Prostate gland (tissue), 2 donors: ENCODE measurements around the gene CAPZB. TPM values are rescaled to one million over a fixed set of nuclear protein-coding genes. Genes with fewer than 3 reads are reported as not detected.

Experiments
- DNase-seq: peaks from one replicate; pipeline ENCODE4 v3.0.0-alpha.2; 2019; ENCODE audit warnings: low spot score
- H3K27ac ChIP-seq, 2 donors: fragments of 200-600 bp; sonication (generic); 2 replicates each; pipeline ENCODE4 v1.5.1; 2017 to 2019
- H3K27me3 ChIP-seq: fragments of 200-600 bp; sonication (generic); replicated peaks from 2 replicates; pipeline ENCODE4 v1.5.1; 2019; ENCODE audit not compliant: insufficient read depth
- H3K36me3 ChIP-seq, 2 donors: fragments of 200-600 bp; sonication (generic); 1 replicate in 1 of 2; 2 replicates in 1 of 2; pipeline versions ENCODE4 v1.5.1 to v1.8.1; 2017 to 2019
- H3K4me1 ChIP-seq: fragments of 200-600 bp; sonication (generic); replicated peaks from 2 replicates; pipeline ENCODE4 v1.5.1; 2019
- H3K4me3 ChIP-seq, 2 donors: fragments of 200-600 bp; sonication (generic); 2 replicates each; pipeline ENCODE4 v1.5.1; 2017 to 2019
- H3K9me3 ChIP-seq: fragments of 200-600 bp; sonication (generic); 2 replicates; pipeline ENCODE4 v1.5.1; 2017
- POLR2A ChIP-seq: fragments of 450-650 bp; IDR thresholded peaks from one replicate; pipeline ENCODE4 v1.6.1; 2016; ENCODE audit warnings: antibody characterized with exemption, mild to moderate bottlenecking
- POLR2AphosphoS5 ChIP-seq: sonication (generic); formaldehyde crosslinking; IDR thresholded peaks from one replicate; pipeline ENCODE4 v1.6.1; 2017; ENCODE audit warnings: antibody characterized with exemption
- WGBS: methylation state at CpG from one replicate; pipeline ENCODE4 v1.1.5; 2018; 5-methylcytosine and 5-hydroxymethylcytosine counted together
- intact Hi-C: fragments of 100-400 bp; cut with DNase I; formaldehyde crosslinking; loops from one replicate; pipeline ENCODE4 v1.14.2; 2022
- total RNA-seq, 2 donors: library from RNA; depleted of rRNA; stranded (reverse); fragments of >200 nt; gene quantifications; one replicate each; pipeline ENCODE4 v1.1.0, GENCODE V29; 2016
- TF ChIP-seq, protein P1 (sequence below), 4 experiments: fragments of 200-600 bp in 2 of 4; fragments of 450-650 bp in 2 of 4; sonication (generic) in 2 of 4; IDR thresholded peaks; 1 replicate in 3 of 4; 2 replicates in 1 of 4; pipeline ENCODE4 v1.5.1; 2016 to 2019; ENCODE audit warnings: antibody characterized with exemption in 4 of 4, mild to moderate bottlenecking in 2 of 4, moderate library complexity in 2 of 4

Gene CAPZB
- total RNA-seq, 2 donors from 2014 or later: 139 to 150 TPM

- TF ChIP-seq, protein P1, sequence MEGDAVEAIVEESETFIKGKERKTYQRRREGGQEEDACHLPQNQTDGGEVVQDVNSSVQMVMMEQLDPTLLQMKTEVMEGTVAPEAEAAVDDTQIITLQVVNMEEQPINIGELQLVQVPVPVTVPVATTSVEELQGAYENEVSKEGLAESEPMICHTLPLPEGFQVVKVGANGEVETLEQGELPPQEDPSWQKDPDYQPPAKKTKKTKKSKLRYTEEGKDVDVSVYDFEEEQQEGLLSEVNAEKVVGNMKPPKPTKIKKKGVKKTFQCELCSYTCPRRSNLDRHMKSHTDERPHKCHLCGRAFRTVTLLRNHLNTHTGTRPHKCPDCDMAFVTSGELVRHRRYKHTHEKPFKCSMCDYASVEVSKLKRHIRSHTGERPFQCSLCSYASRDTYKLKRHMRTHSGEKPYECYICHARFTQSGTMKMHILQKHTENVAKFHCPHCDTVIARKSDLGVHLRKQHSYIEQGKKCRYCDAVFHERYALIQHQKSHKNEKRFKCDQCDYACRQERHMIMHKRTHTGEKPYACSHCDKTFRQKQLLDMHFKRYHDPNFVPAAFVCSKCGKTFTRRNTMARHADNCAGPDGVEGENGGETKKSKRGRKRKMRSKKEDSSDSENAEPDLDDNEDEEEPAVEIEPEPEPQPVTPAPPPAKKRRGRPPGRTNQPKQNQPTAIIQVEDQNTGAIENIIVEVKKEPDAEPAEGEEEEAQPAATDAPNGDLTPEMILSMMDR (IDR thresholded peaks at IDR 0.05): no peak
- TF ChIP-seq POLR2AphosphoS5: no peak
- no peak for TF ChIP-seq POLR2A
- Histone ChIP-seq H3K4me3 (no peak overlapping the region), H3K27me3 (no peaks in the 10 kb centered on the region), H3K27ac (no peak overlapping the region), H3K4me1 (no peaks in the 10 kb centered on the region), H3K36me3 (peaks cover 0 to 6% of the 10 kb centered on the region in 2 donors), H3K9me3 (no peaks in the 10 kb centered on the region)
- 95% methylated on average over 5 of the region's 5 CpGs for WGBS
- intact Hi-C loops: no loop called here
- DNase-seq: no peak
Measured at GRCh38 chr1:19329611-19330010, 155.7 kb downstream of the CAPZB start.

GRCh38 chr1:19329188-19329587 lies 156.2 kb downstream of the CAPZB start:
- intact Hi-C loops: no loop called here
- TF ChIP-seq, protein P1 (IDR thresholded peaks at IDR 0.05): no peak
- TF ChIP-seq POLR2AphosphoS5: no peak
- no peak for TF ChIP-seq POLR2A
- peaks cover 0 to 7% of the 10 kb centered on the region in 2 donors for H3K36me3 ChIP-seq

DNA sequence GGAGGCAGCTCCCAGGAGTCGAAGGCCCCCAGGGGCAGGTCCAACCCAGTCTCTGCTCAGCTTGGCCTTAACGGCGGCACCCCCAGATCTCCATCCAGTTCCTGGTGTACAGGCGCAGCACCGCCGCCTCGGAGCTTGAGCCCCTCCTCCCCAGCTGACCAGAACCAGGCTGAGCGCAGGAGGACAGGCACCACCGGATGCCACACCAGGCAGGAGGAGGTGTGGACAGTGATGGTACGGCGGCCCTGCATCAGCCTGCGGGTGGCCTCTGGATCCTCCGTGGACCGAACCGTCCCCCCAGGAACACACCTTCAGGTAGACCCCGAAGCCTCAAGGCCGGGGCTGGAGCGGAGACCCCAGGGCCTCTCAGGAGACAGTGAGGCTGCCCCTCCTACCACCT lies 156.9 kb downstream of the CAPZB start:
- H3K27me3 ChIP-seq: no peaks in the 10 kb centered on the region
- H3K4me3 ChIP-seq: no peak overlapping the region
- 92% methylated on average over 15 of the region's 18 CpGs for WGBS
- intact Hi-C loops: no loop called here
- TF ChIP-seq, protein P1 (IDR thresholded peaks at IDR 0.05): no peak
- TF ChIP-seq POLR2AphosphoS5: no peak
- TF ChIP-seq POLR2A: no peak
- H3K36me3 ChIP-seq: peaks cover 0 to 7% of the 10 kb centered on the region in 2 donors
- no peak for DNase-seq
- no peaks in the 10 kb centered on the region for H3K9me3 ChIP-seq
- H3K4me1 ChIP-seq: no peaks in the 10 kb centered on the region
- no peak overlapping the region for H3K27ac ChIP-seq

More at GRCh38 chr1:19329188-19329587, 156.2 kb downstream of the CAPZB start:
- no peaks in the 10 kb centered on the region for H3K27me3 ChIP-seq
- no peaks in the 10 kb centered on the region for H3K9me3 ChIP-seq
- H3K4me1 ChIP-seq: no peaks in the 10 kb centered on the region
- WGBS: 87% methylated on average over 13 of the region's 13 CpGs
- DNase-seq: no peak
- no peak overlapping the region for H3K4me3 ChIP-seq
- no peak overlapping the region for H3K27ac ChIP-seq

GRCh38 chr1:19327736-19328135 lies 157.6 kb downstream of the CAPZB start:
- H3K27me3 ChIP-seq: no peaks in the 10 kb centered on the region
- no peak overlapping the region for H3K27ac ChIP-seq
- H3K9me3 ChIP-seq: no peaks in the 10 kb centered on the region
- intact Hi-C loops: no loop called here
- H3K36me3 ChIP-seq: peaks cover 0 to 7% of the 10 kb centered on the region in 2 donors
- 80% methylated on average over 9 of the region's 9 CpGs for WGBS
- no peak overlapping the region for H3K4me3 ChIP-seq
- no peaks in the 10 kb centered on the region for H3K4me1 ChIP-seq
- no peak for DNase-seq
- TF ChIP-seq POLR2A (no peak), POLR2AphosphoS5 (no peak)
- TF ChIP-seq, protein P1 (IDR thresholded peaks at IDR 0.05): no peak

GRCh38 chr1:19327301-19327700 lies 158.0 kb downstream of the CAPZB start:
- TF ChIP-seq POLR2A: no peak
- TF ChIP-seq POLR2AphosphoS5: no peak
- TF ChIP-seq, protein P1 (IDR thresholded peaks at IDR 0.05): no peak

More at GRCh38 chr1:19327301-19327700, 158.0 kb downstream of the CAPZB start:
- H3K27ac ChIP-seq: no peak overlapping the region
- H3K36me3 ChIP-seq: peaks cover 0 to 7% of the 10 kb centered on the region in 2 donors
- H3K4me3 ChIP-seq: no peak overlapping the region
- no peak for DNase-seq
- WGBS: 82% methylated on average over 16 of the region's 16 CpGs
- intact Hi-C loops: no loop called here
- H3K9me3 ChIP-seq: no peaks in the 10 kb centered on the region
- no peaks in the 10 kb centered on the region for H3K27me3 ChIP-seq
- no peaks in the 10 kb centered on the region for H3K4me1 ChIP-seq
